Stomach (tissue), 4 donors: ENCODE results near the gene TNS3.

Experiments used
- EP300 ChIP-seq: sonication (generic); formaldehyde crosslinking; IDR thresholded peaks from one replicate; pipeline ENCODE4 v1.6.1; 2017; ENCODE audit warnings: antibody characterized with exemption
- POLR2A ChIP-seq, 4 donors: fragments of 450-650 bp; IDR thresholded peaks; one replicate each; pipeline ENCODE4 v1.6.1; 2016; ENCODE audit warnings: antibody characterized with exemption in 4 of 4, control low read depth in 2 of 4, mild to moderate bottlenecking in 1 of 4, moderate library complexity in 1 of 4
- POLR2AphosphoS5 ChIP-seq, 3 donors: sonication (generic); formaldehyde crosslinking; IDR thresholded peaks; one replicate each; pipeline ENCODE4 v1.6.1; 2016; ENCODE audit warnings: antibody characterized with exemption in 3 of 3
- TF ChIP-seq, protein P1 (sequence below), 7 experiments: fragments of 450-650 bp in 4 of 7; fragments of 200-600 bp in 3 of 7; sonication (generic) in 3 of 7; IDR thresholded peaks; one replicate each; pipeline ENCODE4 v1.5.1; 2016 to 2019; ENCODE audit warnings: antibody characterized with exemption in 7 of 7, control low read depth in 2 of 7, mild to moderate bottlenecking in 1 of 7

DNA sequence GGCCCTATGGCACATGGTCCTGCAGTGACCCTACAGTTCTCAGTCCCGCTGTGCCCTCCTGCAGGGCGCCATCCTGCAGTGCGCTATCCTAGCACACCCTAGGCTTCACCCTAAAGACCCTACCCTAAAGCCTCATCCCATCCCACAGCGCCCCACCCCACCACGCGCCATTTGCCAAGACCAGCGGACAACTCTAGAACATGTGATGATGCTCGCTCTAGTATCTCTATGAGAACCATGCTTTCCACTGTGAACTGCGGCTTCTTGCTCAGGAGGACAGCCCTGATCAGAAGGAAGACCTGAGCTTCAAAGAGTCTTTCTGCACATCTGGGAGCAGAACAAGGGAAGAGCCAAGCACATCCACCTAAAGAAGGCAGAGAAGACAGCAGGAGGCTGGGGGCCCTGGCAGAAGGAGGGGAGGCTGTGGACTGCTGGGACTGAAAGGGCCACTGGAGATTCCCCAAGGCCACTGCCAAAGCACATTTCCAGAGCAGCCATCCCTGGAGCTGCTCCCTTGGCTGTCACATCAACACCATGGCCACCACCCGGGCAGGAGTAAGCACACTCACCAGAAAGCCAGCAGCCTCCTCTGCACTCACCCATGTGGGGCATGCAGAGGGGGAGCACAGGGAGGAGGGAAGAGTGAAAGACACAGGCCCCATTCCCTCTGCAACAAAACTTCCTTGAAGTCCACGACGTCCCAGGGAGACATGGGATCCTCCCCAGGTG, 134.1 kb downstream of the TNS3 start:
- TF ChIP-seq, protein P1, sequence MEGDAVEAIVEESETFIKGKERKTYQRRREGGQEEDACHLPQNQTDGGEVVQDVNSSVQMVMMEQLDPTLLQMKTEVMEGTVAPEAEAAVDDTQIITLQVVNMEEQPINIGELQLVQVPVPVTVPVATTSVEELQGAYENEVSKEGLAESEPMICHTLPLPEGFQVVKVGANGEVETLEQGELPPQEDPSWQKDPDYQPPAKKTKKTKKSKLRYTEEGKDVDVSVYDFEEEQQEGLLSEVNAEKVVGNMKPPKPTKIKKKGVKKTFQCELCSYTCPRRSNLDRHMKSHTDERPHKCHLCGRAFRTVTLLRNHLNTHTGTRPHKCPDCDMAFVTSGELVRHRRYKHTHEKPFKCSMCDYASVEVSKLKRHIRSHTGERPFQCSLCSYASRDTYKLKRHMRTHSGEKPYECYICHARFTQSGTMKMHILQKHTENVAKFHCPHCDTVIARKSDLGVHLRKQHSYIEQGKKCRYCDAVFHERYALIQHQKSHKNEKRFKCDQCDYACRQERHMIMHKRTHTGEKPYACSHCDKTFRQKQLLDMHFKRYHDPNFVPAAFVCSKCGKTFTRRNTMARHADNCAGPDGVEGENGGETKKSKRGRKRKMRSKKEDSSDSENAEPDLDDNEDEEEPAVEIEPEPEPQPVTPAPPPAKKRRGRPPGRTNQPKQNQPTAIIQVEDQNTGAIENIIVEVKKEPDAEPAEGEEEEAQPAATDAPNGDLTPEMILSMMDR (IDR thresholded peaks at IDR 0.05): no peak
- TF ChIP-seq POLR2A (IDR thresholded peaks at IDR 0.05): no peak
- no peak for TF ChIP-seq POLR2AphosphoS5 (IDR thresholded peaks at IDR 0.05)
- TF ChIP-seq EP300: no peak
